ELF-1 (cell line): ENCODE data around the gene CRYL1.

Experiments used
- DNase-seq: peaks from one replicate; pipeline ENCODE4 v3.0.0-alpha.2; 2016; ENCODE audit warnings: low read depth, low spot score

Gene CRYL1

GRCh38 chr13:20424949-20425348, 100.7 kb downstream of the CRYL1 start:
- DNase-seq, result no peak

DNA sequence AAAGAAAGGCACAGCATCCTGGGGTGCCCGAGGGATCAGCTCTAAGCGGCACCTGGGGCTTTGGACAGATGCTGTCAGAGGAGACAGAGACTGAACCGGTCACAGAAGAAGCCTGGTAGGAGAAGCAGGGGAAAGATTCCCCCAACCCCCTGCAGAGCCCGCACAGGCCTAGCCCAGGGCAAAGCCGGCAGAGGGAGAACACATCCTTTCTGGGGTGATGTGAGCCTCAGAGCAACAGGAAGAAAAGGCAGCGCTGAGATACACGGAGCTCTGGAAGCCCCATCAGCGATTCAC, 101.2 kb downstream of the CRYL1 start:
- DNase-seq, result no peak

GRCh38 chr13:20422362-20422761, 103.3 kb downstream of the CRYL1 start:
- DNase-seq, result no peak

- no peak for DNase-seq
Measured at GRCh38 chr13:20420938-20421337, 104.7 kb downstream of the CRYL1 start.

DNA sequence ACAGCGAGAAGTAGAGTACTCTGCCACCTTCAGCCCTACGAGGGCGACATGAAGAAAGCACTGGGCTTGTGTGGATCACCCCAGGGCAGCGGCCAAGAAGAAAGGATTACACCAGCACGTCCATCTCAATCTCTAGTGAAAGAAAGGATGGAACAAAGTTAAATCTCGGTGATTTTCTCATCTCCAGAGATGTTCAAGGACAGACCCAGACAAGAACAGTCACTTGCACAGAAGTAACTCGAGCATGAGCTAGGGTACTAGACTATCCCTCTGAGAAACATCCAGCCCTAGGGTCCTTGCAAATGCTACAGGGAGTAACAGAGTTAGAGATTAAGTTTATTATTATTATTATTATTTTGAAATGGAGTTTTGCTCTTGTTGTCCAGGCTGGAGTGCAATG, 106.7 kb downstream of the CRYL1 start:
- DNase-seq, result no peak

- no peak for DNase-seq
Measured at GRCh38 chr13:20416223-20416745, 109.4 kb downstream of the CRYL1 start.

- DNase-seq, result no peak
Measured at GRCh38 chr13:20415694-20416107, 110.0 kb downstream of the CRYL1 start.

- DNase-seq, result peak; percentile 10
Measured at GRCh38 chr13:20415306-20415679, 110.4 kb downstream of the CRYL1 start.

- peak; percentile 78 for DNase-seq
Measured at GRCh38 chr13:20414546-20415305, 110.9 kb downstream of the CRYL1 start.

GRCh38 chr13:20412691-20413355, 112.8 kb downstream of the CRYL1 start:
- peak; percentile 83 for DNase-seq

DNA sequence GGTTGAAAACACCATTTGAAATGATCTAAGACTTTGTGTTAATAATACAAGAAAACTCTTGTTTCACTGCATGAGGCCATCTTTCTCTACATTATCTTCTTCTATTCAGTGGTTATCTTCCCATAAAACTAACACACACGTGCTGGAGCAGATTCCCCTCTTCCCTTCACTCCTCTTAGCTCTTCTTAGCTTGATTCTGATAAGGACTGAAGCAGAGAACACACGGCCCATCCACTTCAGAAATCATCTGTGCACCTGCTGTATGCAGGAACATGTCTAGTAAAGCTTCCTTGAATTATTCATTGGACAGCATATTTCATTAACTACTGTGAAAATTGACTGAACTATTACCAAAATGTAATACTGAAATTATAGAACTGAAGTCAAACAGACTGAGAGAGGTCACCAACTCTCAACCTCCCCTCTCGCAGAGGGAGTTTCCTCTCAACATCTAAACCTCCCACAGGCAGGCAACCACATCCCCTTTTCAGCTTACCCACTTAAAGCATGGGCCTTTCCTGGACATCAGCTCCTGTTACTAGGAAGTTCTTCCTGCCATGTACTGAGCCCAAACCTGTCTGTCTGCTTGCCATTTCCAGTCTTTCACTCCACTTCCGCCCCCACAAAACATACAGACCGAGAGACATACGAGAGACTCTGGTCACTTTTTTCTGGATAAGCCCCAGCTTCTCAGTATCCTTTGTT, 113.9 kb downstream of the CRYL1 start:
- peak; percentile 41 for DNase-seq

- DNase-seq, result no peak
Measured at GRCh38 chr13:20410726-20411125, 114.9 kb downstream of the CRYL1 start.

DNA sequence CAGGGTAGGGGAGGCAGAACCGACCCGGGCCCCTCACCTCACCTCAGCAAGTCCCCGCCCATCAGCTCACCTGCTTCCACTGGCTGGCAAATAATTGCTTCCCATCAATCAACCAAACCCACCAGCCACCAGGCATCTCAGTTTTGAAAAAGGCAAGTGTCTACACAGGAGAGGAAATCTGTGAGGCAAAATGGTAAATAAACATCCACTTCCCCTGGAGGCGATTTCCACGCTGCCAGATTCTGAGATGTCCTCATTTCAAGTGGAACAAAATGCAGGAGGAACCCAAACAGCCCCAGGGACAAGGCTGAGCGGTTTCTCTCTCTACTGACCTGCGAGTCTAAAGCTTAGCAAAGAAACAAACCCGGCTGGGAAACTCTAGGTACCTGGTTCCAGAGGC, 117.5 kb downstream of the CRYL1 start:
- peak; percentile 76 for DNase-seq

DNA sequence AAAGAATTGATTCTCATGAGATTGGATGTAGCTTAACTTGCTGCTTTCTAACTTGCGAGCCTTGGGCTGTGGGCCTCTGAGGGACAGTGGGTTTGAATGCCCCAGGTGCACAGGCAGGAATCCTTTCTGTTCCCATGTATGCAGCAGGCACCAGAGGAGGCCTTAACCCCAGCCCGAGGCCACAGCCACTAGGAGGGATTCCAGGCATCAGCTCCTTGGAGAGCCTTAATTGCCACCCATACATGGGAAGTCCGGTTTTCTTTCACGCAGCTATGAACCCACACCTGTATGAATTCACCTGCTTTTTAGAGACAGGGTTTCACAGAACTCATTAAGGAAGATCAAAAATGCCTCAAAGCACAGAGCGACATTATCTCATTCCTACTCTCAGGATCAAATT, 117.9 kb downstream of the CRYL1 start:
- peak; percentile 83 for DNase-seq

DNA sequence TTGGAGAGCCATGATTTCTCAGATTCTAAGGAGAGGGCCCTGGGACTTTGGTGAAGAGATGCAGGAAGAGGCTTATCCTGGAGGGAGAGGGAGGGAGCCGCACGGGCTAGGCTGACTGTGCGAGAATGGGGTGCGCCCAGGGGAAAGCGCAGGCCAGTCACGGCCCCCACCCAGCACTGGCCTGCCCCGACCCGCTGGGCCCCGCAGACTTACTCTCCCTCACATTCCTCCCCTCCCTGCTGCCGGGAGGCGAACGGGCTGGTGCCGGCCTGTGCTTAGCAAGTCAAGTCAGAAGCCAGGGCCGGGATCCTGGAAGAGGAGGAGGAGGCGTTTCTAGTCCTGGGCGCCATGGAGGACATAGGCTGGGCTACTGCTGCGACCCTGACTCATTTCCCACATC, 120.0 kb downstream of the CRYL1 start:
- DNase-seq, result peak; percentile 73

- DNase-seq, result no peak
Measured at GRCh38 chr13:20404488-20405222, 121.0 kb downstream of the CRYL1 start.

DNA sequence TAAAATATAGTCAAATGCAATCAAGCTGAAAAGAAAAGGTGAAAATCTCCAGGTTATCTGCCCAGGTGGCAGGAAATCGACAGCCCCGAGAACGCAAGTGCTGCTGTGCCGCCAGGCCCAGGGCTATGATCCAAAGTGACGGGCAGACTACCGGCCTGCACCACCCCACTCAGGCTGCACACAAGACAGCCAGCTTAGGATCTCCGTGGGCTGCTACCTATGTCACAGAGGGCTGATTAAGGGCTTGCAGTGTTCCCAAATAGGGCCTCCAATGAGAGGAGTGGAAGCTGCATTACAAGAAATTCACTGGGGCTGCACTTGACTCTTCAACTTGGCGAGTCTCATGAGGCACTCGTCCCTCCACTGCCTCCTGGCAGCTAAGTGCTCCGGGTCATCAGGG, 121.8 kb downstream of the CRYL1 start:
- no peak for DNase-seq

DNA sequence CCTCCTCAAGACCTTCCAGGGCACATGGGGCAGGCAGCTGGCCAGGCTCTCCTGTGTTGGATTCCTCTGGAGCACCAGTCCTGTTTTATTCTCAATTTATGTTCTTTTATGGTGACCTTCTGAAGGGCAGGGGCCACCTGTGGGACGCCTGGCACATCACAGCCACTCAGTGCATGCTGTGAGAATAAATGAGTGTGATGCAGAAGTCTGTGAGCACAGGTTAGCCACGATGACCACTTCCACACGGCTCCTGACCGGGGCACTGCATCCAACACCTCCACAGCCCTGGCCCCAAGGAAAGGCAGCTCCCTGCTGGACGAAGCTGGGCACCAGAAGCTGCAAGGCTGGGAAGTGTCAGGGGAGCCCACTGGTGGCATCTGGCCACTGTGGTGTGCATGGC, 122.8 kb downstream of the CRYL1 start:
- no peak for DNase-seq

- no peak for DNase-seq
Measured at GRCh38 chr13:20401931-20402856, 123.5 kb downstream of the CRYL1 start.

DNA sequence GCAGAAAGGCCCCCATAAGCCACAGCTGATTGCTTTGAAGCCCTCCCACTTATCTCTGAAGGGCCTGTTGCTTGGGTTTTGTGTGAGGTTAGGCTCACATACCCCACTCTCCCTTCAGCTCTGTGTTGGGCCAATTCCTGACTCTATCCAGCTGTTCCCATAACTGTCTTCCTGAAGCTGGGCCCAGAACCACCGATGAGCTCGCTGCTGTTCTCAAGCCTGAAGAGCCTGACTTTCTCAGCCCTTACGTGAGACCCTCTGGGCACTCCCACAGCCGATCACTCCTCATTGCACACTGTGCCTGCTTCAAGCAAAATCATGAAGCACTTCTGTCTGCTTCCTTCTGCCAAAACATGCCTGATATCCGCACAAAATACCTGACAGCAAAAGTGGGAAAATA, 124.1 kb downstream of the CRYL1 start:
- DNase-seq, result no peak

DNA sequence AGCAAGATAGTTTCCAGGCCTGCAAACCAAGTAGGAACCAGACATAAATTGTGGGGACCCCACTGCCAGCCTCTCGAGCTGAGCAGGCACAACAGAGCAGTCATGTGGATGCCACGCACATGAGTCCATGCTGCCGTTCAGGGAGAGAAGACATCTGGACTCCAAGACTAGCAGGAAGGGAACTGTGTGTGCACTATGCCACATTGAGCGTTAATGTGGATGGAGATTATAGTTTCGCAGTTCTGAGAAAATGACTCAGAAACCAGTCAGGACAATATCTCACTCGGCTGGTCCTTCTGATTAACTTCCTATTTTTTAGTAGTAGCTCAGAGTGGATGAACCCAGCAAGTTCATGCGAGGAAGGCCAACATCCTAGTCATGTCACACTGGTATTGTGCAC, 124.9 kb downstream of the CRYL1 start:
- DNase-seq, result no peak
